Measurements from ENCODE around the gene TMEM92.

- TF ChIP-seq EZH2 (IDR thresholded peaks at IDR 0.05) (no peak), JUND (IDR thresholded peaks at IDR 0.05) (no peak), ZNF274 (IDR thresholded peaks at IDR 0.05; ENCODE audit: low read depth, low read length) (no peak), SP1 (IDR thresholded peaks at IDR 0.05; ENCODE audit: low read depth) (no peak), CTCF (IDR thresholded peaks at IDR 0.05 in 2 of 3, conservative IDR thresholded peaks at IDR 0.05 in 1 of 3; ENCODE audit: borderline replicate concordance in 1 of 3, insufficient read depth in 1 of 3, low read depth in 2 of 3, low read length in 2 of 3) (no peak), POLR2AphosphoS5 (IDR thresholded peaks at IDR 0.05; ENCODE audit: low read depth, low read length) (no peak)
Measured at GRCh38 chr17:50308666-50309065, 34.4 kb downstream of the TMEM92 start.
